AML-193 (cell line): ENCODE measurements around the gene NOTCH2.
"Not testable (repeated sequence)": the region's sequence is repeated elsewhere in the genome, so short reads cannot be mapped to it uniquely, and the experiment has no call there.

Experiments used
- DNase-seq, 2 experiments: peaks; one replicate each; lab custom pipeline; 2025; lab: John Stamatoyannopoulos, UW

NOTCH2 gene

DNA sequence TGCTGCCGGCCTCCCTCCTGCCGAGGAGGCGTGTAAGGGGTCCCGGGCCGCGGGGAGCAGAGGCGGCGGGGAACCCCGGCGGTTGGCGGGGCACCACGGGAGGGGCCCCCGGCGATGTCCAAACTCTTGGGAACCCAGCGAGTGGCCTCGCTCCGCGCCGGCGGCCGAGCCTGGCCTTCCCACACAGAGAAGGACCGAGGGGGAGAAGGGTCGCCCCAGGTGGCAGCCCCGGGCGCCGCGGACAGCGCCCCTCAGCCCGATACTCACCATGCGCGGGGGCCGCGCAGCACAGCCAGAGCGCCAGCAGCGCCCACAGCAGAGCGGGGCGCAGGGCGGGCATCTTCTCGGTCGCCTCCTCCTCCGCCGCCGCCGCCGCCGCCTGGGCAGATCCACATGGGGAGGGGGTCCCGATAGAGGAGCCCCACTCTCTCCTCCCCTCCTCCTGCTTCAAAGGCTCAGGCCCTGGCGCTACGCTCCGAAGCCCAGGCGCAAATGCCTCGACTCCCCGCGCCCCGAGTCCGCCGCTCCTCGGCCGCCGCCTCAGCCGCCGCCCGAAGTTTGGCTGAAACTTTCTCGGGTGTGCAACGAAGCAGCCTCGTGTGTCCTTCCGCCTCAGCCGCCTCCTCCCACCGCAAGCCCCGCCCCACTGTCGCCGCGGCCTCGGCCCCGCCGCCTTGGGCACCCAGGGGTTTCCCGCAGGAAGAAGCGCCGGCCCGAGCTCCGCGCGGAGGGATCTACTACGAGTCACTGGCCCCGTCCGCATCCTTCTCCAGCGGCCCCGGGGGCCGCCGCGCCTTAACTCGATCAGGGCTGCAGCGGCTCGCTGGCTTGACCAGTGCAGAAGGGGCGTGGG lies at the start of gene NOTCH2:
TSS of gene NOTCH2 (minus strand) at position 596 of the 853 bp plus-strand sequence. CDS start at position 340, 256 bp downstream.
- peak; percentile 9 to 27 for DNase-seq

DNA sequence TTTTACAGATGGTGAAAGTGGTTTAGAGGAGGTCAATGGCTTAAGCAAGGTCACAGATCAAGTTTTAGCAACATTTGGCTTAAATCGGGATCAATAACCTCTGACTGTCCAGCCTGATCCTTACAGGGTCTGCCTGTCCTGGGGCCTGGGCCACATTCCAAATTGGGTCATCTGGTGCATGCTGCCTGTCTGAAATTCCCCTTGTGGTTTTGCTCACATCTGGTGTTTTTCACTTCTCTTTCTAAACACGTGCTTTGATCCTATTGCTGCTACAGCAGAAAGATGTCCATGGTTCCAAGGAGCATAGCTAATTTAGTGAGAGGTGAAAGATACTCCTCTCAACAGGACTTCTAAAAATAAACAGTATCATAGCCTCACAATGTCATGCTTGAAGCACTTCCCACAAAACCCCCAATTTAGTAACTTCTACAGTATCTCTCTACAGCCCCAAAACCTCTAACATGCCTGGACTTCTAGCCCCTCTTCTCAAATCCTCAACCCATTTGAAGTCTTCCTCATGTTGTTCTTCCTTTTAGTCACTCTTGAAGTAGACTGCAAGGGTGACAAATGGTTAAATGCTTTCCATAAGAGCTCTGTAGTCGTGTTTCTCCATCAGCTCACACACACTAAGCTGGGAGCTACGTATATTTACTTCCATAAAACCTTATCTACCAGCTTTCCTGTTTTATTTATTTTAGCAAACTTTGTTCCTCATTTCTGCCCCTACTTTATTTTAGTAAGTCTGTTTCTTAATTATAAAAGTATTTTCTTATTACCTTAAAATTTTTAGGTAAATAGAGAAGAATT lies 48.1 kb upstream of the NOTCH2 start:
- DNase-seq, result peak in 1 of 2 experiments; percentile 10

DNA sequence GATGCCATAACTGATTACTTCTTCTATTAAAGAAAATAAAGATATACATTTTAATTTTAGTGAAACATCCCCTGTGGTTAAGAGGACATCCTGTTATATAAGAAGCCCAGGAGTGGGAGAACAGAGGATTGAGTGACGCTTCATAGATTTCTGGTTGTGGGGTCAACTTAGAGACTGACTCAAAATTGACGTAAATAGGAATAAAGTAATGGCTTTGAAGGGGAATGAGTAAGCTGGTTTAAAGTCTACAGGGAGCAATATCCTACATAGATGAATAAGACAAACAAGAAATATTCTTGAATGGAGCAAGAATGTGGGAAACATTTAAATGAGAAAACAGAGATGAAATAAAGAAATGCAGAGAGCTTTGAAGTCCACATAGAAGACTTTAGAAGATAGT lies 46.6 kb upstream of the NOTCH2 start:
- DNase-seq, result not testable (repeated sequence)

DNA sequence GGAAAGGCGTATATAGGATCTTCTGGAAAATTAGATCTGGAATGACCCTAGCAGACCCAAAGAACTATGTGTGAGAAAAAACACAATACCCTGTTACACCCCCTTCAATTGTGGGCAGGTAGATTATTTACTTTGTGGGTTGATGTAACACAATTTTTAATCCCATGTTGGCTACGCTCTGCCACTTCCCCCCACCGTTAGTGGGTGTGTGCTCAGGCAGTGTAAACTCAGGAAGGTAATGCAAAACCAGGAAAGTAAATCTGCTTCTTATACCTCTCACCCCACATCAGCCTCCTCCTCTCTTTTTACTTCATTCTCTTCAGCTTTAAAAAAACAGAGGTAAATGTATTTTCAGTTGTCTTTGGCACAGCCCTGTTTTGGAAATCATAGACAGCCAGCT lies 43.7 kb upstream of the NOTCH2 start:
- DNase-seq, result not testable (repeated sequence)

DNA sequence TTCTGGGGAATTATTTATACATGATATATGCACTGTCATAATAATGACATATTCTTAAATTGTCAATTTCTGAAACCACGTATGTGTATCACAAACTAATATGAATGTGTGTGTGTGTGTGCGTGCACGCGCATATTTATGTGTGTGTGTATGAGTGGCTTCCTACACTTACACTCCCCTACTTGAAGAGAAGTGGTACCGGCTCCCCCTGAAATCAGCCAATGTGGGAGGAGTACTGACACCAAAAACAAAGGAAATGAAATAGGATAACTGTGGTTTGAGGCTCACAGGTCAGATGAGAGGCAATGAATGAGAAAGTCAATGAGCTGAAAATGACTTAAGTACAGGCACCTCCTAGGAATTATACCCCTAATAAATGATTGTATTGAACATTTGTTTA lies 42.8 kb upstream of the NOTCH2 start:
- DNase-seq, result not testable (repeated sequence)

DNA sequence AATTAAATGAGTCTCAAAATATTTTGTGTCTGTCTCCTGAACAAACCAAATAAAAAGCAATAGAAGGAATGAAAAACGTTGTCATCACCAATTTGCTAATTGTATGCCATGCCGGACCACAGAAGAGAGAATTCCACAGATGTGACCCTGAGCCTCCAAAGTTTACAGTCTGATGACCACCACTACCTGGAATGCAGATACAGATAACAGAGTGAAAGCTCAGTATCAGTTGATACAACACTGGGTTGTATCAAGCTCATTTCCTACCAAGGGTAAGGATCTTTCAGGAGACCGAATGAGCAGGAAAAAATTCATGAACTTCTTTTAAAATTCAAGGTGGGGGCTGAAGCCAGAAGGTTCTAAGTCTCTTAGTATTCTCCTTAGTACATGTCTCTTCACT lies 42.3 kb upstream of the NOTCH2 start:
- DNase-seq, result not testable (repeated sequence)

DNA sequence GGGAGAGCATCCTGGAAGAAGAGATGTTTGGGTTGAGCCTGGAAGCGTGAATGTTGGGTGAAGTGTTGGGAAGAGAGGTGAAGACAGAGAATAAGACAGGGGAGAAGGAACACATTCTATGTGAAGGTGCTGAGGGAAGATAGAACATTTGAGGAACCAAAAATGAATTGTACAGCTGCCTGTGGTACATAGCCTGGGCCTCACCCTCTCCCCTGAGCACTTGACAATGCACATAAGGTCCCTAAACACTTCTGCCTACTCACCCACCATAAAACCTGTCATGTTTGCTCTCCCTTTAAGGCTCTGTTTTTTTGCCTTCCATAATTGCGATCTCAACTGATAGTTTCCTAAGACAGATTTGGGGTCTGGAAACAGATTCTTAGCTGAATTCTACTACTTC lies 41.5 kb upstream of the NOTCH2 start:
- DNase-seq, result not testable (repeated sequence)

DNA sequence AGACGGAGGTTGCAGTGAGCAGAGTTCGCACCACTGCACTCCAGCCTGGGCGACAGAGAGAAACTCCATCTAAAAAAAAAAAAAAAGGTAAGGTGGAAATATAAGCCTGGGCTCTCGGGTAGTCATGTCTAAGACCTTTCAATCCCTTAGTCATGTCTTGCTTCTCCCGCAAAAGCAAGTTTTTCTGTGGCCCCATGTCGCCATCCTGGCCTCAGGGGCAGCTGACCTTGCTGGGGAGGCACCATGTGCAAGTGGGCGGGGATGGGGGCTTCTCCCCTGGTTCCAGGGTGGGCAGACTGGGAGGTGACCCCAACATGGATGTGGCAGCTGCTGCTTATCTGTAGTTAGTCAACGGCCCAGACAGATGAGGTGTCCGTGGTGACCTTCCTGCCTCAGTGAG lies 40.2 kb upstream of the NOTCH2 start:
- not testable (repeated sequence) for DNase-seq

DNA sequence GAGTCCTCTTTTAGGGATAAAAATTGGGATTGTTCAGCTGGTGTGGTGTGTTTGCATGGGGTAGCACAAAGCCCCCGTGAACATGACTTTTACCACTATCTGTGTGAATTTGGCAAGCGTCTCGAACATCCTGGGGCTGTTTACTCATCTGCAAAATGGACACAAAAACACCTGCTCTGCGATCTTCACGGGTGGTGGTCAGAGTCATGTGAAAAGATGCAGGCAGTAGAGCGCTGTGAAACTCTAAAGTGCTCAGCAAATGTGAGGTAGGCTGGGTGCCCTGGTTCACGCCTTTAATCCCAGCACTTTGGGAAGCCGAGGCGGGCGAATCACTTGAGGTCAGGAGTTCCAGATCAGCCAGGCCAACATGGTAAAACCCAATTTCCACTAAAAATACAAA lies 39.7 kb upstream of the NOTCH2 start:
- DNase-seq, result not testable (repeated sequence)

DNA sequence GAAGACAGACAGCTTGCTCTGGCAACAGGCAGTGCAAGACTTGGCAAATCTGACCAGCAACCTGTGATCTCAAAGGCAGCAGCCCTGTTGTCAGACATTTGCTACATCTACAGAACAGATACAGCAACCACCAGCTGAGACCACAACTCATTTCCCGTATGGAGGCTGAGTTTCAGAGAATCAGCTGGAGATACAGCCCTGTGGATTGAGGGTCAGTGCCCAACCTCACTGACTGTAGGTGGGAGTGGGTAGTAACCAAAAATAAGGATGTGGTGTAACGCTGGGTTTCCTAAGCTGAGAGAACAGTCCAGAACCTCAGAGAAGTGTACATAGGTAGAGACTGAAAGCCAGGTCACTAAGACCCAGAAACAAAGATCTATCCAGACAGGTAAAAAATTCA lies 35.8 kb upstream of the NOTCH2 start:
- DNase-seq, result not testable (repeated sequence)

DNA sequence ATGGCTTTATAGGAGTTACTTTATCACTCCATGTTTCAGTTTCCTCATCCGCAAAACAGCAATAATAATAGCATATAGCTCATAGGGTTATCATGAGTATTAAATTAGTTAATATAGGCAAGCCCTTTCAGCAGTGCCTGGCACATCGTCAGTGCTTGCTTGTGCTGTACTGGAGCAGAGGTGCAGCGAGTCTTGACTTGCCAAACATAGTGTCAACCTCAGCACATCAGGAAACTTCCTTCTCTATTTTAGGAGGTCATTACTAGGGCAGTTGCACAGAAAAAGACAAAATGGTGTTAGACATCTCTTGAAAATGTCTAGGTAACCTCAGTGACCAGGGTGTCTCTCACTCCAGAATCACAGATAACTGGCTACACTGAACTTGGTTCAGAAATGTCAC lies 34.3 kb upstream of the NOTCH2 start:
- DNase-seq, result not testable (repeated sequence)

DNA sequence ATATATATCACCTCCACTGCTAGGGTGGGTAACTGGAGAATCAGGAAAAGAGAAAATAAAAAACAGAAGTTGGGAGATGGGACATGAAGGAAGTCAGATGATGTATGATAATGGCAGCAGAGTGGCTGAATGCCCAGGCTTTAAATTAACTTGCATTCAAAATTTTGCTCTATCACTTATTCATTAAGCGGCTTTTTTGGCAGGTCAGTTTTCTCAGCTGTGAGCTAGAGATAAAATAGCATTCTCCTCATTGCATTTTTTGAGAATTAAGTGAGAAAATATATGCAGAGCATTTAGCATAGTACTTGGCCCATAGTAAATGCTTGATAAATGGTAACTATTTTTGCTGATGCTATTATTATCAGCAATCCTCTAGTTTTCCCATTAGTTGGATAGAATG lies 32.1 kb upstream of the NOTCH2 start:
- DNase-seq, result not testable (repeated sequence)

DNA sequence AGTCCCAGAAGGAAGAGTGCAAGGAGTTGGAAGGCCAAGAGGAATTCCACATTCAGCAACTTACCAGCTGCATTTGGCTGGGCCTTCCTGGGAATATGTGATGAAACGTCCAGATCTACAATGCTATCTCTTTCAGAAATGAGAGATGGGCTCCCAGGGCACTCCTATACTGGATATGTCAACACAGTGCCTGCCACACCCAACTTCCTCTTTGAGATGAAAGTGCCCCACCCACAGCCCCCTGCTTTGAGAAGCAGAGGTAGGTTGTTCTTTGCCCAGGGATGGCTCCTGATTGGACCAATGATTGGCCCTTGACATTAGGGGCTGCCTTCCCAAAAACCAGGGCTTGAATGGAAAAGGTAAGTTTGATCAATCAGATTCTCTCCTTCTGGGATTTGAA lies 31.1 kb upstream of the NOTCH2 start:
- not testable (repeated sequence) for DNase-seq

DNA sequence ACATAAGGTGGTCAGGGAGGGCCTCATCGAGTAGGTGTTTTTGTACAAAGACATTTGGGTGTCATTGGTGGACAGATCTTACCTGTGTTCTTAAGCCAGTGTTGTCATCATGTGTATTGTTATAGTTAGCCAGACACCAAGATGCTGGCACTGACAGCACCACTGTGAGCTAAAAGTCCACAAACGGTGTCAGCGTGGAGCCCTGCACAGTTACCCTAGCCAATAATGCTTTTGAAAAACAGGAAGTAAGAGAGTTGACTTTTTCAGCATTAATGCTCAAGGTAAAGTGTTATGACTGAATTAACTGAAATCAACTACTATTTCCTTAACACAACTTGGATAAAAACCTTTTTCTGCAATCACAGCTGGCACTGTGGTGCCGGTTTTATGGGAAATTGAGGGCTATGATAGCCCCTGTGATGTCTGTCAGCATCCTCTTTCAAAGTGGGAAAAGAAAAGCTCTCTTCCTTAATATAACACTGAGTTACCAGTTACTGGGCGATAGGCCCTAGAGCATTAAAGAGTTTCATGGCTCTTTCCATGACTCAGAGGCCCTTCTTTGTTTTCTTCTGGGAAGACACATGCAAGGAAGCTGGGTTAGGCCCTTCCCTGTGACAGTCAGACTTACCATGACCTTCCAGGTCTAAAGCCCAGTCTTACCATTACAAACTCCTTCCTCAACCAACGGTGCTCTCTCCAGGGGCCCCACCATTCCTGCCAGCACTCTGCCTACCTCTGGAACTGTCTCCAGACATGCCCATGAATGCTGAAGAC lies 29.7 kb upstream of the NOTCH2 start:
- DNase-seq, result not testable (repeated sequence)

DNA sequence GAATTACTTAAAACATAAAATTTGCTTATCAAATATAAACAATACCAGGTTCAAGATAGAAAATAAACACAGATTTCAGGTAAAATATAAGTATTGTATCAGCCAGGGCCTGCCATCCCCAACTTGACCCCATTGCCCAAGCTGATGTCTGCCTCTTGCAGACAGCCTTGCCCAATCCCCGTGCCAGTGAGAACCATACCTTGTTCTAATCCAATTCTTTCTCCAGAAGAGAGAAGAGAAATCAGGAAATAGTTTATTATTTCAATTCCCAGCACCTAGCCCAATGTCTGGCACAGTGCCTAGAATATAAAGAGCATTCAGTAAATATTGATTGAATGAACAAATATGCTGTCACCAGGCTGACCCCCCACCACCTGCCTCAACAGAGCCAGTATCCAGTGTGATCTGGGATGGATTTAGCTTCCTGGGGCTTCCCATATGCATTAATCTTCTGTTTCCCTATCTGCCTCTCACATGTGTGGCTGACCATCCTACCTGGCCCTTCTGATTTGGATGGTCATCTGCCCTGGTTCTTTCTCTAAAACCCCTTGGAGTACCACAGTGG lies 27.6 kb upstream of the NOTCH2 start:
- DNase-seq, result not testable (repeated sequence)

DNA sequence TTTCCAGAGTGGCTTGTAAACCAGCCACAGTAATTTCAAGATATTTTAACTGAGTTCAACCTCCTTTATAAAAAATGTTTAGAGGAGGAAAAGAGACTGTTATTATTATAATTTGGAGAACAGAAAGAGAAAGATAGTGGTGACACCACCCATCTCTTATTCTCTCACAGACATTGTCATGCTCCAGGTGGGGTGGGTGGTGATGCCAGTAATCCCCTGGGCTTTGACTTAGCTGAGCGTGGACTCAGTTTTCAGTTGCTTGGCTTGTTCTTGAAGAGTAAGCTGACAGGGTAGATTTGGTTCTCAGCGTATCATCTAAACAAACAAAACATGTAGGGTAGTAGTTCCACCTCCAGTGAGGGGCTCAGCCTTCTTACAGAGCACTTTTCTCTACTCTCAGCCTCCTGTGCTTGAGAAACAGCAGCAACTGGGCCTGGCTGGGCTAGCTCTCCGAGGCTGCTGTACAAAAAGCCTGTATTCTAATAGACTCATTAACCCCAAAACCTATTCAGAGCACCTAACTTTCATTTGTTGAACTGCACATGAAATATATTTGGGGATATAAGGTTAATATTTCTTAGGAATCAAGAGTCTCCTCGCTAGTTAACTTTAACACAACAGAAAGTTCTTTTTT lies 24.2 kb upstream of the NOTCH2 start:
- not testable (repeated sequence) for DNase-seq

DNA sequence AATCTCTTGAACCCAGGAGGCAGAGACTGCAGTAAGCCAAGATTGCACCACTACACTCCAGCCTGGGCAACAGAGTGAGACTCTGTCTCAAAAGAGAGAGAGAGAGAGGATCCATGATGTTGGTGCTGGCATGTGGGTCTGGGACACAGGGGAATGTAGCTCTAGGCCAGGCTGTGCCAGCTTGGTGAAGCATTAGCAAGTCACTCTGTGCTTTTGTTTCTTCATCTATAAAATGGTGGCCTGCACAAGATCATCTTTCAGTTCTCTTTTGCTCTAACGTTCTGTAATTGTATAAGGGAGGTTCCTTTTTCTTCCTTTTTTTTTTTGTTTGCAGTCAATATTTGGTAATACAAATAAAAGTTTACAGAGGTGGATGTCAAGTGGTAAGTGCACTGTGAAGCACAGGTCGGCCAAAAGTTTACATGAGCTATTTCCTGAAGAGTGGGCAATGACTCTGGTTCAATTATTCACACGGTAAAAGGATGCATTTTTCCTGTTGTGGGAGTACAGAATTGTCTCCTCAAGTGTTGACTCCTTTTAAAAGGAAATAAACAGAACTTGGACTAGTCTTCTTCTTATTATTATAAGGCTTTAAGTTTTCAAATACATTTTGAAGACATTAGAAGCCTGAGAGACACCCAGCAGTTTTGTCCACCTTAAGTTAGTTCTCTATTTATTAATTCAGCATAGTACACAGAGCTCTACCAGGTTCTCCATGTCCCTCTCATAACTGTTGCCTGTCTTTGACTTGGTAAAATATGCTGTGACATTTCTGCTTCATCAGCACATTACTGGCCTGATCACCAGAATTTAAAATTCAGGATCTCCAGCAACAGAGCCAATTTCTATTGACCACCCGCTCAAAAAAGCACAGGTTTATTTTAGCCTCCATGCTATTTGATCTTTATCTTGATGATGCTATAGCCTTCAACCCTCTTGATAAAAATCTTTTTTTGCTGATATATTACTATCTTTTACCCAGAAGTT lies 23.1 kb upstream of the NOTCH2 start:
- DNase-seq, result not testable (repeated sequence)

DNA sequence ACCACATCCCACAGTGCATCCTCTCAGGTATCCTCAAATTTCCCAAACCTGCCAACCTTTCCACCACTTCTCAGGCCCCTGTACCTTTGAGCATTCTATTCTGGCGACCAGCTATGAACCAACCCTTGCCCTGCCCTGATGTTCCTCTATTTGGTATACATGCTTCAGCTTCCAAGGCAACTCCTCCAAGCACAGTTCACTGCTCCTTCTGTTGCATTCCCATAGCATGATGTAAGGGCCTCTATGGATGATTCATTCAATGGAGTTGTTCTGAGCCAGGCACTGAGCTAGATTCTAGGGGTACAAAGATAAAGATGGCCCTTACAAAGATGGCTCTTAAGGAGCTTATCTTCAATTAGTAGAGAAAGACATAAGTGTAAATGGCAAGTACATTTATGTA lies 21.4 kb upstream of the NOTCH2 start:
- DNase-seq, result not testable (repeated sequence)

DNA sequence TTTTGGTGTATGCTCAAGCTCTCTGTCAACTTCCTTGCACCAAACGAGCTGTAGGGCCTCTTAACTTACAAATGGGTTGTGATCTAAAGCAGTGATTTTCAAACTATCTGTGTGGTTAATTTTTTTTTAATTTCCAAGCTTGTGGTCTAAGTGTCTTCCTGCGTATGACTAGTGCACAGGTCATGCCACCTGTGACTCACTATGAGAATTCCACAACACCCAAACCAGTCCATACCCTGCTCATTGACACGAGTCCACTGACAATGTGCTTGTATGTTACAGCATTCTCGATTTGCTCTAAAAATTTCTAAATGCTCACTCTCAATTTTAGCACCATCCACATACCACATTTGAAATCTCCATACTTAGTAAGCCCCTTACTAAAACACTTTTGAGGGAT lies 18.5 kb upstream of the NOTCH2 start:
- not testable (repeated sequence) for DNase-seq

DNA sequence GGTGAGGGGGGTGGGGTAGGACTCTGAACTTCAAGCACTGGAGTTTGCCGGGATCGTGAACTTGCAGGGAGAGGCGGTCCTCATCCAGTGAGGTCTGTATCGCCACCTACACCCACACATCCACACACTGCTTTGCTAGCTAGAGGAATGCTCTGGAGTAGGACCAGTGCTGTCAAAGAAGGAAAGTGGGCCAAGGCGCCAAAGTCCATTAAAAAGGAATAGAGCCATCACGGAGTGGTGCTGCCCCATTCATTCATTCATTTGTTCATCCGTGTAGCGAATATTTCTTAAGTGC lies 405 bp upstream of the NOTCH2 start:
- DNase-seq, result not testable (repeated sequence)
